Coronary artery (tissue), 2 donors: ENCODE measurements around the gene MEIS1.

Source experiments
- DNase-seq: peaks from one replicate; pipeline ENCODE4 v3.0.0-alpha.2; 2017; ENCODE audit warnings: low spot score
- H3K27ac ChIP-seq, 2 donors: fragments of 200-600 bp; sonication (generic); one replicate each; pipeline ENCODE4 v1.5.1; 2016 to 2019
- H3K4me3 ChIP-seq: fragments of 200-600 bp; sonication (generic); 2 replicates; pipeline ENCODE4 v1.5.1; 2016; ENCODE audit warnings: mild to moderate bottlenecking, moderate library complexity
- CTCF ChIP-seq: fragments of 200-600 bp; sonication (generic); IDR thresholded peaks from one replicate; pipeline ENCODE4 v1.5.1; 2019; ENCODE audit warnings: antibody characterized with exemption

Gene MEIS1

GRCh38 chr2:66521291-66521922, 86.5 kb downstream of the MEIS1 start:
- Histone ChIP-seq H3K27ac (no peak overlapping the region), H3K4me3 (no peak overlapping the region)
- no peak for TF ChIP-seq CTCF
- DNase-seq, result no peak

GRCh38 chr2:66522611-66523376, 87.9 kb downstream of the MEIS1 start:
- DNase-seq, result no peak
- Histone ChIP-seq H3K4me3 (no peak overlapping the region), H3K27ac (no peak overlapping the region)
- TF ChIP-seq CTCF, result no peak

- H3K4me3 ChIP-seq, result no peak overlapping the region
- H3K27ac ChIP-seq, result no peak overlapping the region
- no peak for DNase-seq
- no peak for TF ChIP-seq CTCF
Observed at GRCh38 chr2:66523377-66523969, 88.5 kb downstream of the MEIS1 start.

- no peak for TF ChIP-seq CTCF
- DNase-seq, result no peak
- Histone ChIP-seq H3K4me3 (no peak overlapping the region), H3K27ac (no peak overlapping the region)
Observed at GRCh38 chr2:66523990-66524389, 89.1 kb downstream of the MEIS1 start.

GRCh38 chr2:66525606-66526005, 90.7 kb downstream of the MEIS1 start:
- Histone ChIP-seq H3K27ac (no peak overlapping the region), H3K4me3 (no peak overlapping the region)
- no peak for TF ChIP-seq CTCF
- no peak for DNase-seq

- no peak overlapping the region for H3K4me3 ChIP-seq
- DNase-seq, result no peak
- H3K27ac ChIP-seq, result no peak overlapping the region
- no peak for TF ChIP-seq CTCF
Observed at GRCh38 chr2:66526180-66526579, 91.3 kb downstream of the MEIS1 start.
